HG02852 (cell line): ENCODE measurements around the gene KIAA1217.

ENCODE experiments used
- ATAC-seq: cut with Tn5 transposase; IDR thresholded peaks from one replicate; pipeline ENCODE4 v1.9.1; 2021; ENCODE audit warnings: mild to moderate bottlenecking, moderate library complexity; ENCODE audit not compliant: unreplicated experiment

KIAA1217 gene

GRCh38 chr10:24363070-24363469, 154.1 kb downstream of the KIAA1217 start:
- no peak for ATAC-seq

GRCh38 chr10:24367688-24368087, 158.8 kb downstream of the KIAA1217 start:
- ATAC-seq: no peak

DNA sequence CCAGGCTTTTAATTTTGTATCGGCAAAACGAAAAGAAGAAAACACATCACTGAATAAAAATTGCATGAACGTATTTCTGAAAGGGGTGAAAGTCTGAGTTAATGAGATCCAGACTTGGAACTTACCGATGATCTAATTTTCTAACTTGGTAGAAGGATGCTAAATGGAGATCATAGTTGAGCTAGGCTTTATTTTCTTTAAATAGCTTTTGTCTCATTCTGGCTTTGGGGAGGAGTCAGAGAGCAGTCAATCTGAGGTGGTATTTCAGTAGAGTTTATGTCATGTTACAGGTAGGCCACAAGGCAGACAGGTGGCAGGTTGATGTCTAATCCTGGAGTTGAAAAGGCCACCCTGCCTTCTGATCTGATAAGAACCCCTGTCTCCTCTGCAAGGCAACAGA, 161.9 kb downstream of the KIAA1217 start:
- no peak for ATAC-seq

DNA sequence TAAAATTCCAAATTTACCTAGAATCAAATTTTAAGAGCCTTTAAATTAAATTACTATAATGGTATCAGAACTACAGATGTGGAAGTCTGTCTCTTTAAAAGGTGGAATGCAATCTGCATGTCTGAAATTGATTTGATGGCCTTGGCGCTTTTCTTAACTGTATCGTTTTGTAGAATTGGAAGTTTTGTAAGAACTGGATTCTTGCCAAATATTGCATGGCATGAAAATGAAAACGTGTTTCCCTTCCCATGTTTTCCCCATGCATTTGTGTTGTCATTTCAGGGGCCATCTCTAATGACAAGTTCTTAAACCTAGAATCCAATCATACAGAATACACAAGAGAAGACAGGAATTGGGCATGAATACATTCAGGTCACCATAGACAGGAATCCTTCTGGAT, 162.5 kb downstream of the KIAA1217 start:
- no peak for ATAC-seq

GRCh38 chr10:24374134-24374915, 165.4 kb downstream of the KIAA1217 start:
- no peak for ATAC-seq

DNA sequence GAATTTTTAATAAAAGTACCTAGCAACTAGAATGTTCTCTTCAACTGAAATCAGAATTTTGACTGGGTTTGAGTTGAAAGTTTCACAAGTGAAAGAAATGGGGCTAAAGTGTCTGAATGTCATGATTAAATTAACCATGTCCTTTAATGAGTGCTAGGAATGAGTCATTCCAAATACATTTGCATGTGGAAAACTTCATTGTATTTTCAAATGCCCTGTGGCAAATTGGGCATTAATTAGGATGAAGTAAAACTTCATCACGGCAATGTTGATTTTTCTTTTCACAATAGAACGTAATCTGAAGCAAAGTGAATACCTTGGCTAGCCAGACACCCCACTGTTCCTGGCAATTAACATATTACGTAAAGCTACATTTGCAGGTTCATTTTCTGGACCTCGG, 166.6 kb downstream of the KIAA1217 start:
- ATAC-seq: no peak

DNA sequence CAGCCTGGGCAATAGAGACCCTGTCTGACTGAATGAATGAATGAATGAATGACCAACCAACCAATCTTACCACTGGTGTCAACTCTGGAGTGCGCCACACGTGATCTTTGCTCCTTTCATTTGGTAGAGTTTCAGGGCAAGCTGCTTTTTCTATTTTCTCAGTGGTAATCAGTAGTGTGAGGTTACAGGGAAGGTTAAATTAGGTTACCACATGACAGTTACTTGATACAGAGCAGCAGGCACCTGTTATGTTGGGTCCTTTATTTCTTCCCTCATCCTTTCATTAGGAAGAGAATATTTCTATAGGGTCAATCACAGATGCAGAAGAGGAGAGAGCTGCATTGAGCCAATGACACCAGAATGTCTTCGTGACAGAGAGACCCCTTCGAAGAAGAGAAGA, 167.8 kb downstream of the KIAA1217 start:
- ATAC-seq: no peak

DNA sequence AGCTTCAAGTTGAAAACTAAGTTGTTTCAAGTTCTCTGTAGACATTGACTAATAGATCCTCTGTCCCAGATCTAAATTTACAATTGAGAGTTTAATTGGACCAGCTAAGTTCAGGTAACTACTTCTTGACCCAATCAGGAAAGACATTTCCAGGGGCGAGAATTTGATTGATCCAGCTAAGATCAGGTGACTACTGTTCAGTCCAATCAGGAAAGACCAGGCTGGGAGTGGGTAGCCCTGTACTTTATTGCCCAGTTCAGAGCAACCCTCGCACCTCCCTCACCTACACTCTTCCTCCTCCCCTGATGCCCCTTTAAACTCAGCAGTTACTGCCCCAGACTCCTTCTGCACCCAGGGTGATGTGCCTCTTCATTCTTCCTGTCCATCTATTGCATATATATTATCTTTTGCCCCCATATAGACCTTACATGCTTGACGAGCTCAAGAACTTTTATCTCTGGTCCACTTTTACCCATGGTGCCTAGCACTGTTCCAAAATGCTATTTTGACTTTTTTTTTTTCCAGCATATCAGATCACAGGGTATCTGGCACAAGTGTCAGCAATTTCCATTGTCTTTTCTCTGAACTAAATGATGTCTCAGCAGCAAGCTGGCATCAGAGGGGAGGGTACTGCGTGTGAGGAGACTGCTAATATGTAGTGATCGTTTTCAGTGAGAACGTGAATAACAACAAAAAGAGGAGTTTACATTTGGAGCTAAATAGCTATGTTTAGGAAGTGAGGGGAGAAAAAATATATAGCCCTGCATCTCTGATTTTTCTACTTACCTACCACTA, 169.4 kb downstream of the KIAA1217 start:
- no peak for ATAC-seq

- ATAC-seq: no peak
Measured at GRCh38 chr10:24381235-24382010, 172.5 kb downstream of the KIAA1217 start.

DNA sequence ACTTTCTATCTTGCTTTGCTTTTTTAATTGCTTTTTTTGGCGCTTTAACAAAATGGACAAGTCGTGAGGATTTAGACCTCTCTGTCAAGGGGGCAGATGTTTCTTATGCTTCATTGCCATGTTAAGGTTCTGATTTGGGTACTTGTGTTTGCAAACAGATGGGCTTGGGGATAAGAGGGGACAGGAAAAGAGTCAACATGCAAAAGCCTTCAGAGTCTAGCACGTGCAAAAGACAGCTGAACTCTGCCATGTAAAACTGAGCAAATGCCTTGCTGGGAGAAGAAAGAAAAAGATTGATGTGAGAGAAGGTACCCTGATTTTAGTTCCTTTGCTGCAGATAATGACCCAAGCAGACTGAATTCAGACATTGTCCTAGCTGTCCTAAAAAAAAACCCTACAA, 173.1 kb downstream of the KIAA1217 start:
- ATAC-seq: no peak

- no peak for ATAC-seq
Measured at GRCh38 chr10:24382596-24382978, 173.6 kb downstream of the KIAA1217 start.

- peak; percentile 73 for ATAC-seq
Measured at GRCh38 chr10:24382979-24383663, 174.2 kb downstream of the KIAA1217 start.

GRCh38 chr10:24383681-24384106, 174.8 kb downstream of the KIAA1217 start:
- peak; percentile 78 for ATAC-seq

- no peak for ATAC-seq
Measured at GRCh38 chr10:24384954-24385353, 176.0 kb downstream of the KIAA1217 start.

DNA sequence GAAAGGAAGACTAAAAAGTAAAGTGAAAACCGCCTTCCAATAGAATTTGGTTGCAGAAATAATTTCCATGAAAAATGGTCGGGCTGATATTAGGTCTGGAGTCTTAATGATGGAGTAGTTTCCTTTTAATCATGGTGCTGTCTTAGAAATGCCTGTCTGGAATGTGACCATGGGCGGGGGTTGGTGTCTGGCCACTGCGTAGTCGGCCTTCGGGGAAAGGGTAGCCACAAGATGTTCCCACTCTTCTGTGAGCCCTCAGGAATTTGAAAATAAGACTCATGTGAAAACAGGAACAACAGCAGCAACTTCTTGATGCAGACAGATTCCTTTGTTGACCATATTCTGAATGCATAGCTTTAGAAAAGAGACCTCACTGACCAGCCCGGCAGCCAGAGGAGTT, 176.8 kb downstream of the KIAA1217 start:
- no peak for ATAC-seq

DNA sequence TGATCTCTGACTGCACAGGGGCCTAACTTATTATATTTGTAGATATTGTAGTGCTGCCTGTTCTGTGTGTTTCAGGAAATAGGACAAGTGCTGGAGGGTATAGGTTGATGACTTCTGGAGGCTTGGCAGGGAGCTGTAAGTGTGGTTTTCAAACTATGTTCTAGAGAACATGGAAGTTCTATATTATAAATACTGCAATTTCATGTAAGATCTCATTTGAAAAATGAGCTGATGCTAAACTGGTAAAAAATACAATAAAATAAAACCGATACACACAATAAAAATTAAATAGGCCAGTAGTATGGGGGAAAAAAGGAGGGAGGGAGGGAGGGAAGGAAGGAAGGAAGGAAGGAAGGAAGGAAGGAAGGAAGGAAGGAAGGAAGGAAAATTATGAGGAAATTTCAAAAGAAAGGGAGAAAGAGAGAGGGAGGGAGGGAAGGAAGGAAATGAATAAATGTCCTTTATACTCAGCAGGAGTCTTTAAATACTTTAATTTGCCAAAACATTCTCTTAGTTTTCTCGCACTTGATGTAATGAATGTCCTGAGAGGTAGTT, 181.3 kb downstream of the KIAA1217 start:
- ATAC-seq: no peak

- no peak for ATAC-seq
Measured at GRCh38 chr10:24390746-24391145, 181.8 kb downstream of the KIAA1217 start.

- ATAC-seq: no peak
Measured at GRCh38 chr10:24393201-24393600, 184.3 kb downstream of the KIAA1217 start.

DNA sequence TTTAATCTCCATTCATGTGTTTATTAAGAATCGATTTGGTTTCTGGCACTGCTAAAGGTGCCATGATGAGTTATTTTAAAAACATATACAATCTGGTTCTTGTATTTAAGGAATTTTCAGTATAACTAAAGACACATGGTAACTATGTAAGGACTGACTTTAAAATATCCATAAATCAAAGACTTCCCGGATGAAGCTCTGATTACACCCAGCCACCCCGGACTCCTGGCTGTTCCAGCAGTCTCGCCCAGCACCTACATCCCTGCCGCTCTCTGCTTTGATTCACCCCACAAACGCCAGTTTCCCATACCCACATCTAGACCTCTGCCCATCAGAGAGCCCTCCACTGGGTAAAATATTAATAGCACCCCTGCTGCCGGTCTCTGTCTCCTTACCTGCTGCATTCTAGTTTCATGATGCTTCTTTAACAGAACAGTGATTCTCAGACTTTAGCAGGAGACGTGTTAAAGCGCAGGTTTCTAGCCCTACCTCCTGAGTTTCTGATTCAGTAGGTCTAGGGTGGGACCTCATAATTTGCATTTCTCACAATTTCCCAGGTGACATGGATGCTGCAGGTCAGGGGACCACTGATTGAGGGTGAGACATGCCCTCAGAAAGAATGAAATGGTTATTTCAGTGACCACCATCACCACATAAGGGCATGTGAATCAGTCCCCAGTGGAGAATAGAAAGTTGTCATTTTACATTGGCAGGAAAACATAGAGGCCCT, 185.7 kb downstream of the KIAA1217 start:
- no peak for ATAC-seq

DNA sequence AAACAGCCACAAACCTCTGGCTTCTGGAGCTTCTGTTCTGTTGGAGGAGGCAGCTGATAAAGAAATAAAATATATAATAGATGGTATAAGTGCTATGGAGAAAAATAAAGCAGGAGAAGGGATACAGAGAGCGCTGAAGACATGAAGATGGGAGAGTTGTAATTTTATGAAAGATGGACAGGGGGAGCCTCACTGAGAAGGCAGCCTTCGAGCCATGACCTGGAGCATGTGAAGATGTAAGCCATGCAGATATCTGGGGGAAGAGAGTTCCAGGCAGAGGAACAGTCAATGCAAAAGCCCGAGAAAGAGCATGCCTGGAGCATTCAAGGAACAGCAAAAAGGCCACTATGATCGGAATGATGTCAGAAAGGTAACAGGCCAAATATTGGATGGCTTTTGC, 187.5 kb downstream of the KIAA1217 start:
- ATAC-seq: no peak
